Mucosa of descending colon (tissue), 3 donors: ENCODE results near the gene CAMK2B. TPM values are rescaled to one million over a fixed set of nuclear protein-coding genes. Genes with fewer than 3 reads are reported as not detected.
A peak's percentile ranks its signal among the peaks of the same experiment; 100 is the strongest.

Experiments
- ATAC-seq: fragments of 200-7000 bp; cut with Tn5 transposase; one replicate; pipeline ENCODE4 v1.9.1; 2020; ENCODE audit warnings: mild to moderate bottlenecking, moderate library complexity
- DNase-seq, 3 donors: peaks; one replicate each; pipeline ENCODE4 v3.0.0-alpha.2; 2020
- H3K36me3 ChIP-seq: fragments of 200-600 bp; one replicate; pipeline ENCODE4 v1.8.0; 2021; ENCODE audit warnings: low read depth, mild to moderate bottlenecking
- H3K4me1 ChIP-seq: fragments of 200-600 bp; one replicate; pipeline ENCODE4 v1.8.0; 2021; ENCODE audit warnings: low read depth, mild to moderate bottlenecking
- H3K4me3 ChIP-seq: fragments of 200-600 bp; one replicate; pipeline ENCODE4 v1.8.0; 2021; ENCODE audit warnings: mild to moderate bottlenecking
- H3K9me3 ChIP-seq: fragments of 200-600 bp; one replicate; pipeline ENCODE4 v1.8.0; 2021; ENCODE audit warnings: mild to moderate bottlenecking
- intact Hi-C, 2 donors: fragments of 100-400 bp; cut with DNase I in 1 of 2; cut with micrococcal nuclease in 1 of 2; formaldehyde crosslinking; loops; one replicate each; pipeline versions ENCODE4 v1.11.0 to v1.11.1; 2022; cut with DNase I, micrococcal nuclease
- total RNA-seq, 3 donors: library from RNA; stranded (reverse); fragmentation: NEBNext Ultra II Directional in 2 of 3; extraction: Animal tissue kit (Norgen Biotek cat#: 25700) in 2 of 3; gene quantifications; one replicate each; pipeline versions ENCODE4 v1.2.1 to v1.2.4, GENCODE V29; 2021 to 2023
- TF ChIP-seq, protein P1 (sequence below): fragments of 200-600 bp; IDR thresholded peaks from one replicate; pipeline ENCODE4 v1.8.0; 2022; ENCODE audit warnings: antibody characterized with exemption, mild to moderate bottlenecking
- donor health status: DM: no; HTN: no; CAD: no; lungs with moderate emphysema.
- donor health status: DM: no; HTN: no; CAD: no.
- donor health status: DM: no; HTN: yes; CAD: no.

The CAMK2B gene
- total RNA-seq, 3 donors from 2014 or later, result 0.35 to 2.2 (median 0.87) TPM

- no peaks in the 10 kb centered on the region for H3K9me3 ChIP-seq
- no peak for ATAC-seq
- no peaks in the 10 kb centered on the region for H3K4me1 ChIP-seq
- TF ChIP-seq, protein P1, sequence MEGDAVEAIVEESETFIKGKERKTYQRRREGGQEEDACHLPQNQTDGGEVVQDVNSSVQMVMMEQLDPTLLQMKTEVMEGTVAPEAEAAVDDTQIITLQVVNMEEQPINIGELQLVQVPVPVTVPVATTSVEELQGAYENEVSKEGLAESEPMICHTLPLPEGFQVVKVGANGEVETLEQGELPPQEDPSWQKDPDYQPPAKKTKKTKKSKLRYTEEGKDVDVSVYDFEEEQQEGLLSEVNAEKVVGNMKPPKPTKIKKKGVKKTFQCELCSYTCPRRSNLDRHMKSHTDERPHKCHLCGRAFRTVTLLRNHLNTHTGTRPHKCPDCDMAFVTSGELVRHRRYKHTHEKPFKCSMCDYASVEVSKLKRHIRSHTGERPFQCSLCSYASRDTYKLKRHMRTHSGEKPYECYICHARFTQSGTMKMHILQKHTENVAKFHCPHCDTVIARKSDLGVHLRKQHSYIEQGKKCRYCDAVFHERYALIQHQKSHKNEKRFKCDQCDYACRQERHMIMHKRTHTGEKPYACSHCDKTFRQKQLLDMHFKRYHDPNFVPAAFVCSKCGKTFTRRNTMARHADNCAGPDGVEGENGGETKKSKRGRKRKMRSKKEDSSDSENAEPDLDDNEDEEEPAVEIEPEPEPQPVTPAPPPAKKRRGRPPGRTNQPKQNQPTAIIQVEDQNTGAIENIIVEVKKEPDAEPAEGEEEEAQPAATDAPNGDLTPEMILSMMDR, result no peak
- intact Hi-C loops, result no loop called here
- no peaks in the 10 kb centered on the region for H3K36me3 ChIP-seq
- no peak overlapping the region for H3K4me3 ChIP-seq
- DNase-seq, result peak in 2 of 3 donors; percentile 7 to 37
These were observed 38.5 kb downstream of the CAMK2B start for GRCh38 chr7:44286618-44287487.

DNA sequence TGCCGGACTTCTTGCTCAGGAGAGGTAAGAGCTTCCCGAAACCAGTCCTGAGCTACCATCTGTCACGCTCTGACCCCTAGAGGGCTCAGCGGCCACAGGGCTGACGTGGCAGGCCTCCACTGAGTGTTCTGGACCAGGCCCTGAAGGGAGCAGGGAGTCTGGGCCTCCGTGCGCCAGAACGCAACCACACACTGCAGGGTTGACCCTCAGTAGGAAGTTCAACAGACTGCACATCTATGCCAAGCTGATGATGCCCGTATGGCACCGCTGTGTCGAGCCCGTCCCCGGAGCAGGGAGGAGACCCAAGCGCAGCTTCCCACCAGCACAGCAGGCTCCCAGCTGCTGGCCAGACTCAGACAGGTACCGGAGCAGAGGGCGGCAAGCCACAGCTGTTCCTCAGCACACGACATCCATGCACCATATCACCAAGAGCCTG, 39.2 kb downstream of the CAMK2B start:
- no peak for ATAC-seq
- TF ChIP-seq, protein P1, result no peak
- DNase-seq, result peak in 2 of 3 donors; percentile 11 to 27
- Histone ChIP-seq H3K4me3 (no peak overlapping the region), H3K9me3 (no peaks in the 10 kb centered on the region), H3K4me1 (no peaks in the 10 kb centered on the region), H3K36me3 (no peaks in the 10 kb centered on the region)
- intact Hi-C loops, result no loop called here

GRCh38 chr7:44285561-44285960, 39.8 kb downstream of the CAMK2B start:
- Histone ChIP-seq H3K4me3 (no peak overlapping the region), H3K4me1 (no peaks in the 10 kb centered on the region), H3K36me3 (no peaks in the 10 kb centered on the region), H3K9me3 (no peaks in the 10 kb centered on the region)
- intact Hi-C loops, result no loop called here
- no peak for ATAC-seq
- TF ChIP-seq, protein P1, result no peak
- peak in 1 of 3 donors; percentile 5 for DNase-seq

- intact Hi-C loops, result no loop called here
- H3K4me1 ChIP-seq, result no peaks in the 10 kb centered on the region
- no peak for ATAC-seq
- TF ChIP-seq, protein P1, result no peak
- no peaks in the 10 kb centered on the region for H3K9me3 ChIP-seq
- no peaks in the 10 kb centered on the region for H3K36me3 ChIP-seq
- no peak overlapping the region for H3K4me3 ChIP-seq
- DNase-seq, result peak in 2 of 3 donors; percentile 12 to 25
These were observed 40.4 kb downstream of the CAMK2B start for GRCh38 chr7:44284881-44285541.

GRCh38 chr7:44284216-44284615, 41.2 kb downstream of the CAMK2B start:
- intact Hi-C loops, result no loop called here
- ATAC-seq, result no peak
- peak in 2 of 3 donors; percentile 16 to 32 for DNase-seq
- Histone ChIP-seq H3K9me3 (no peaks in the 10 kb centered on the region), H3K36me3 (no peaks in the 10 kb centered on the region), H3K4me1 (no peaks in the 10 kb centered on the region), H3K4me3 (no peak overlapping the region)
- TF ChIP-seq, protein P1, result no peak
